Cardiac muscle cell (in vitro differentiated cells and primary cell): ENCODE results near the gene LRRK1. TPM values are rescaled to one million over a fixed set of nuclear protein-coding genes. Genes with fewer than 3 reads are reported as not detected.

Experiments
- DNase-seq, 2 donors: peaks; one replicate each; pipeline versions ENCODE4 v3.0.0 to v3.0.0-alpha.2; 2010 to 2017; ENCODE audit warnings: low read depth in 1 of 2, low spot score in 1 of 2
- H3K27ac ChIP-seq: fragments of 200-600 bp; sonication (generic); 2 replicates; pipeline ENCODE4 v1.5.1; 2016
- H3K27me3 ChIP-seq: fragments of 200-600 bp; sonication (generic); 2 replicates; pipeline ENCODE4 v1.6.0; 2016; ENCODE audit warnings: control low read depth
- H3K36me3 ChIP-seq: fragments of 200-600 bp; sonication (generic); 2 replicates; pipeline ENCODE4 v1.5.1; 2016; ENCODE audit warnings: control low read depth
- H3K4me1 ChIP-seq: fragments of 200-600 bp; sonication (generic); 2 replicates; pipeline ENCODE4 v1.8.1; 2017; ENCODE audit warnings: low read depth, mild to moderate bottlenecking, mixed run types
- H3K4me3 ChIP-seq: fragments of 200-600 bp; sonication (generic); 2 replicates; pipeline ENCODE4 v1.5.1; 2016; ENCODE audit warnings: mild to moderate bottlenecking
- H3K9me3 ChIP-seq: fragments of 200-600 bp; sonication (generic); 2 replicates; pipeline ENCODE4 v1.5.1; 2017; ENCODE audit warnings: low read depth, mild to moderate bottlenecking, control low read depth
- polyA plus RNA-seq: library from polyadenylated mRNA; unstranded; fragments of >200 nt; fragmentation: Nextera tagmentation; extraction: Ambion mirVana; gene quantifications from 2 replicates; pipeline ENCODE4 v1.2.1, GENCODE V29; 2016
- total RNA-seq: library from RNA; depleted of rRNA; stranded (reverse); fragments of >200 nt; gene quantifications from 2 replicates; pipeline ENCODE4 v1.2.3, GENCODE V29; 2016
- TF ChIP-seq, protein P1 (sequence below): IDR thresholded peaks from 2 replicates; pipeline ENCODE4 v1.5.1; 2012; ENCODE audit warnings: low read depth, mild to moderate bottlenecking, low read length

Gene LRRK1
- total and polyA plus RNA-seq, 2 experiments from 2014 or later = 0.12 to 1.0 TPM

DNA sequence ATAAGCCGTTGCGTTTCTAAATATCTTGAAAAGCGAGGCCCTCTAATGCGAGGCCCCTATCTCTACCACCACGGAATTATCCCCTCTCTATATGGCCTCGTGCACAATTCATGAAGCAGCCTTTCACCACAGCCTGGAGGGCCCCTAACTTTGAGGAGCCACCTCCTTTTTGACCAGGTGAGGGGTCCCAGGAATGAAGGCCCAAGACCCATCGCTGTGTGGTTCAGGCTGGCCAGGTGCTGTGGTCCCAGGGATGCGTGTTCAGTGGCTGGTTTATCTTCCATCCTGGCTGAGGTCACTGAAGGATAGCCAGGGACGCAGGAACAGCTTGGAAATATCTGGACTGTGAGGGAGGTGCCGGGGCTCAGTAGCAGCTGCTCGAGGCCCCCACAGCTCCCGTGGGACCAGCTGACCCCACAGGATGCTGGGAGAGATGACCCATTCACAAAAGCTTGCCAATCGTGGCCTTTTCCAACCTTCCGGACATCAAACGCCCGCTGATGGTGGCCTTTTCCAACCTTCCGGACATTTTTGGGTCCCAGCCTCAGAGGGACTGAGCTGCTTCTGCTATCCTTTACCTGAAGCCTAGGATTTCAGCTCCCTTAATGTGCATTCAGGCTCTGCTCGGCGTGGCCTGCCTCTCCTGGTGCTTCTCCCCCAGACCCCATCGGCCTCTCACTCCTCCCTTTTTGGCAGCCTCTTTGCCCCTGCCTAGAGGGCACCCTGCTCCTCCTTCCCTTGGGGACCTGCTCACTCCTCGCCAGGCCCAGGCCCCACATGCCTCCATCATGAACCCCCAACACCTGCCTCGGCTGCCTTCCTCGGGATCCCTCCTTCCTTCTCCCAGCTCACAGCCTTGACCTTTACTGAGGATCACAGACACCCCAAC lies 191.8 kb downstream of the LRRK1 start:
- H3K4me1 ChIP-seq = peaks cover 4% of the 10 kb centered on the region
- no peak overlapping the region for H3K4me3 ChIP-seq
- H3K9me3 ChIP-seq = no peaks in the 10 kb centered on the region
- H3K27ac ChIP-seq = no peak overlapping the region
- H3K27me3 ChIP-seq = no peaks in the 10 kb centered on the region
- H3K36me3 ChIP-seq = no peaks in the 10 kb centered on the region
- TF ChIP-seq, protein P1, sequence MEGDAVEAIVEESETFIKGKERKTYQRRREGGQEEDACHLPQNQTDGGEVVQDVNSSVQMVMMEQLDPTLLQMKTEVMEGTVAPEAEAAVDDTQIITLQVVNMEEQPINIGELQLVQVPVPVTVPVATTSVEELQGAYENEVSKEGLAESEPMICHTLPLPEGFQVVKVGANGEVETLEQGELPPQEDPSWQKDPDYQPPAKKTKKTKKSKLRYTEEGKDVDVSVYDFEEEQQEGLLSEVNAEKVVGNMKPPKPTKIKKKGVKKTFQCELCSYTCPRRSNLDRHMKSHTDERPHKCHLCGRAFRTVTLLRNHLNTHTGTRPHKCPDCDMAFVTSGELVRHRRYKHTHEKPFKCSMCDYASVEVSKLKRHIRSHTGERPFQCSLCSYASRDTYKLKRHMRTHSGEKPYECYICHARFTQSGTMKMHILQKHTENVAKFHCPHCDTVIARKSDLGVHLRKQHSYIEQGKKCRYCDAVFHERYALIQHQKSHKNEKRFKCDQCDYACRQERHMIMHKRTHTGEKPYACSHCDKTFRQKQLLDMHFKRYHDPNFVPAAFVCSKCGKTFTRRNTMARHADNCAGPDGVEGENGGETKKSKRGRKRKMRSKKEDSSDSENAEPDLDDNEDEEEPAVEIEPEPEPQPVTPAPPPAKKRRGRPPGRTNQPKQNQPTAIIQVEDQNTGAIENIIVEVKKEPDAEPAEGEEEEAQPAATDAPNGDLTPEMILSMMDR = no peak
- DNase-seq = peak in 1 of 2 donors; percentile 20

DNA sequence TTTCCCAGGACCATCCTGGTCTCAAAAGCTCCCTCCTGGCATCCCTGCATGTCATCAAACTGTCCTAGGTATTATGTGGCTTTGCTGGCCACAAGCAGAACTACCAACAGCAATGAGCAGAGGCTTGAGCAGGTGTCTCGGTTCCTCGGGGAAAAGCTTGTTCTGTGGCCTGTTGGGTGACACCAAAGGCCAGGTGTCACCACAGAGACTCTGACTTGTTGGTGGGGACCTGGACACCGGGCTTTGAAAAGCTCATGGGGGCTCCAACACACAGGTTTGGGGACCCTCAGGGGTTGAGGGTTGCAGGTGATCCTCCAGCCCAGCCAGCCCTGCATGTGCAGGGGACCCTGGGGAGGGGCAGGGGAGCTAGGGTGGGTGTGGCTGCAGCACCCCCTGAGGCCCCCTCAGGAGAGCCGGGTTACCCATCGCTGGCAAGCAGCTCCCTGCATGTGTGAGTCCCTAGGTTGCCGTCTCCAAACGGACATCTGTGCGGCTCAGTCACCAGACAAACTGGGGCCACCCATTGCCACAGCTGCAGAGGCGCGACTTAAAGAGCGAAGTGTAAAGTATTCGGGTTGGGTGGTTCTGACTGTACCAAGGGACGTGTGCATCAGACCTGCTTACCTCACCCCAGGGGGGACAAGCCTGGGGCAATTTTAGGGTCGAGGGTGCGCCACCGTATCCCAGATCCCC lies 192.6 kb downstream of the LRRK1 start:
- Histone ChIP-seq H3K4me1 (peaks cover 4% of the 10 kb centered on the region), H3K36me3 (no peaks in the 10 kb centered on the region), H3K27me3 (no peaks in the 10 kb centered on the region), H3K27ac (no peak overlapping the region), H3K9me3 (no peaks in the 10 kb centered on the region), H3K4me3 (no peak overlapping the region)
- TF ChIP-seq, protein P1 = no peak
- no peak for DNase-seq

DNA sequence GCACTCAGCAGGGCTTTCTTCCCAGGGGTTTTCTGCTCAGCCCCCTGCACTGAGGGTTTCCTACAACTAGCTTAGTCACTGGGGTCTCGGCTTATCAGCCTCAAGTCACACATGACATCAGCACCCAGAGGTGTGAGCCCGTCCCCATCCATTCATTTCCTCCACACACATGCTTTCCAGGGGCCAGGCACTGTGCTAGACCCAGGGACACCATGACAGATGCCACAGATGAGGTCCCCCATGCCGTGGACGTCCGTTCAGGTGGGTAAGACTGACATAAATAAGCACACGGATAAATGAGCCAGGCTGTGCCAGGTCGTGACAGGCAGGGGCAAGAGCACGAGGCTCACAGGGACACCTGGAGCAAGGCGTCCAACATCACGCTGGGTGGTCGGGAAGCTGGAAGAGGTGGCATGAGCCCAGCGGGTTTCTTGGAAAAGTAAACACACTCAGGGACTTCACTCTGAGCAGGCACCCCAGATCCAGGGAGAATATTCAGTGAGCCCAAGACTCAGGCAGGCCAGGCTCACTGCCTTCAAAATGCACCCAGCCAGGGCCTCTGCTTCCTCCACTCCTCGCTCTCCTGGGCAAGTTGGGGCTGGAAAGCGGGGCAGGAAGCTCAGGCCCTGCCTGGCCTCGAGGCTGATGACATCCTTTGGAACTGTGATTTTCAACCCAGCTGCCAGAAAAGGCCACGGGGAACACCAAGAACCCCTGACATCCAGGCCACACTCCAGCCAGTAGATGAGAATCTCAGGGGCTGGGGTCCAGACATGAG lies 193.4 kb downstream of the LRRK1 start:
- no peaks in the 10 kb centered on the region for H3K9me3 ChIP-seq
- TF ChIP-seq, protein P1 = no peak
- DNase-seq = no peak
- H3K4me1 ChIP-seq = peaks cover 4% of the 10 kb centered on the region
- no peaks in the 10 kb centered on the region for H3K27me3 ChIP-seq
- no peak overlapping the region for H3K27ac ChIP-seq
- no peaks in the 10 kb centered on the region for H3K36me3 ChIP-seq
- no peak overlapping the region for H3K4me3 ChIP-seq

DNA sequence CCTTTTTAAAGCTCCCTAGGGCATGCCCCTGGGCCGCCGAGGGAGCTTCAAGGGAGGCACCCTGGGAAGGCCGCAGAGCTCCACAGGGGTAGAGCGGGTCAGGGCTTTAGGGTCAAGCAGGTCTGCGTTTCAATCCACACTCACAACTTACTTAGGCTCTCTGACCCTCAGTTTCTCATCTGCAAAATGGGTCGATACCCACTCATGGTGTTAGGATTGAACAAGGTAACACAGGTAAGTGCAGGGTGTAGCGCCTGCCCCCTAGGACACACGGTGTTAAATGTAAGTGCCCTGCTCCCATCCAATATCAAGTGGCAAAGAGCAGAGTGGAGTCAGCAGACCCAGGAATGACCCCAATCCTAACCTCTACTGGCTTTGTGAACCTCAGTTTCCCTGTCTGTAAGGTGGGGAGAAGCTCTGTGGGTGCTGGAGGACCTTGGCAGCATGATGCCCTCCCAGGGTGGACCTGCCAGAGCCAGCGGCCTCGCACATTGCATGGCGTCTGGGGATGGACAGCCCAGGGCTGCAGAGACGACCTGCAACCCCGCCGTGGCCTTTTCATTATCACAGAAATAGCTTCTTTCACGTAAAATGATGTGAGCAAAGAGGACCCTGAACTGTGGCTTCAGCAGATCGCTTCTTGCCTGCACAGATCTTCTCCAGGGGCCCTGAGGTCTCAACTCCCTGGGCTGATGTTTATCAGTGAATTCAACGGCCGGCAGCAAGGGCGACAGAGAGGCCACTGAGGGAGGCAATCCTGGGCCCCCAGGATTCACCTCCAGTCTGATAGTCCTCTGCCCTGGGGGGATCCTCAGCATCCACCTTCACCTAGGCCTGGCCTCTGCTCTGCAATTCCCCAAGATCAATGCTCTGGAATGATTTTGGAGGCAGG lies 194.2 kb downstream of the LRRK1 start:
- H3K9me3 ChIP-seq = no peaks in the 10 kb centered on the region
- H3K27ac ChIP-seq = no peak overlapping the region
- H3K36me3 ChIP-seq = no peaks in the 10 kb centered on the region
- DNase-seq = no peak
- no peaks in the 10 kb centered on the region for H3K27me3 ChIP-seq
- H3K4me1 ChIP-seq = peaks cover 4% of the 10 kb centered on the region
- TF ChIP-seq, protein P1 = no peak
- no peak overlapping the region for H3K4me3 ChIP-seq
